ENCODE measurements around the gene UVRAG.

Gene UVRAG

DNA sequence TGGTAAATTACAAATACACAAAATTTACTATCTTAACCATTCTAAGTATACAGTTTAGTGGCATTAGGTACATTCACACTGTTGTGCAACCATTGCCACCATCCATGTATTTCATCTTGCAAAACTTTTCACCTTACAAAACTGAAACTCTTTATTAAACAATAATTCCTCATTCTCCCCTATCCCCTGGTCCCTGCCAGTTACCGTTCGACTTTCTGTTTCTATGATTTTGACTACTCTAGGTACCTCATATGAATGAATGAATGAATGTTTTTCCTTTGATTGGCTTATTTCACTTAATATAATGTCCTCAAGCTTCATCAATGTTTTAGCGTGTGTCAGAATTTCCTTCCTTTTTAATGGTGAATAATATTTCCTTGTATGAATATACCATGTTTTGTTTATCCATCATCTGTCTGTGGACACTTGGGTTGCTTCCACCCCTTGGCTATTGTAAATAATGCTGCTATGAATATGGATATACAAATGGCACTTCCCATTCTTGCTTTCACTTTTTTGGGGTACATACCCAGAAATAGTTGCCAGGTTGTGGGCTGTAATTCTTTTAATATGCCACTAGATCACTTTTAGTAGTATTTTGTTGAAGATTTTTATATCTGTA lies 93.0 kb downstream of the UVRAG start:
- Histone ChIP-seq H3K4me1 (ENCODE audit: control insufficient read depth, insufficient read depth, low read length) (no peaks in the 10 kb centered on the region), H3K9me3 (ENCODE audit: control insufficient read depth, insufficient read depth, low read depth, low read length) (no peaks in the 10 kb centered on the region), H3K36me3 (ENCODE audit: control insufficient read depth in 2 of 2, insufficient read depth in 1 of 2, low read length in 2 of 2) (peaks cover 0 to 3% of the 10 kb centered on the region in 2 experiments; a peak in 1 of 3 replicates), H3K27ac (ENCODE audit: extremely low read depth, low read depth, low read length) (no peak overlapping the region), H3K4me3 (ENCODE audit: low read depth, low read length) (no peak overlapping the region)
- CTCF ChIA-PET: no interaction called here
- TF ChIP-seq ZNF571 (tag by site-specific recombination; IDR thresholded peaks at IDR 0.05) (no peak), EGR2 (tag by site-specific recombination; IDR thresholded peaks at IDR 0.05; ENCODE audit: low read depth) (no peak), ZNF529 (tag by site-specific recombination; IDR thresholded peaks at IDR 0.05; ENCODE audit: insufficient replicate concordance) (no peak), ZNF558 (tag by site-specific recombination; IDR thresholded peaks at IDR 0.05) (no peak), ZNF112 (tag by site-specific recombination; IDR thresholded peaks at IDR 0.05) (no peak), ZNF19 (tag by site-specific recombination; IDR thresholded peaks at IDR 0.05; ENCODE audit: low read depth) (no peak), PRDM1 (tag by site-specific recombination; IDR thresholded peaks at IDR 0.05) (no peak)
- TF ChIP-seq, protein P1, sequence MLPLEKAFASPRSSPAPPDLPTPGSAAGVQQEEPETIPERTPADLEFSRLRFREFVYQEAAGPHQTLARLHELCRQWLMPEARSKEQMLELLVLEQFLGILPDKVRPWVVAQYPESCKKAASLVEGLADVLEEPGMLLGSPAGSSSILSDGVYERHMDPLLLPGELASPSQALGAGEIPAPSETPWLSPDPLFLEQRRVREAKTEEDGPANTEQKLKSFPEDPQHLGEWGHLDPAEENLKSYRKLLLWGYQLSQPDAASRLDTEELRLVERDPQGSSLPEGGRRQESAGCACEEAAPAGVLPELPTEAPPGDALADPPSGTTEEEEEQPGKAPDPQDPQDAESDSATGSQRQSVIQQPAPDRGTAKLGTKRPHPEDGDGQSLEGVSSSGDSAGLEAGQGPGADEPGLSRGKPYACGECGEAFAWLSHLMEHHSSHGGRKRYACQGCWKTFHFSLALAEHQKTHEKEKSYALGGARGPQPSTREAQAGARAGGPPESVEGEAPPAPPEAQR (tag by site-specific recombination; IDR thresholded peaks at IDR 0.05): no peak
- POLR2A ChIA-PET: no interaction called here

DNA sequence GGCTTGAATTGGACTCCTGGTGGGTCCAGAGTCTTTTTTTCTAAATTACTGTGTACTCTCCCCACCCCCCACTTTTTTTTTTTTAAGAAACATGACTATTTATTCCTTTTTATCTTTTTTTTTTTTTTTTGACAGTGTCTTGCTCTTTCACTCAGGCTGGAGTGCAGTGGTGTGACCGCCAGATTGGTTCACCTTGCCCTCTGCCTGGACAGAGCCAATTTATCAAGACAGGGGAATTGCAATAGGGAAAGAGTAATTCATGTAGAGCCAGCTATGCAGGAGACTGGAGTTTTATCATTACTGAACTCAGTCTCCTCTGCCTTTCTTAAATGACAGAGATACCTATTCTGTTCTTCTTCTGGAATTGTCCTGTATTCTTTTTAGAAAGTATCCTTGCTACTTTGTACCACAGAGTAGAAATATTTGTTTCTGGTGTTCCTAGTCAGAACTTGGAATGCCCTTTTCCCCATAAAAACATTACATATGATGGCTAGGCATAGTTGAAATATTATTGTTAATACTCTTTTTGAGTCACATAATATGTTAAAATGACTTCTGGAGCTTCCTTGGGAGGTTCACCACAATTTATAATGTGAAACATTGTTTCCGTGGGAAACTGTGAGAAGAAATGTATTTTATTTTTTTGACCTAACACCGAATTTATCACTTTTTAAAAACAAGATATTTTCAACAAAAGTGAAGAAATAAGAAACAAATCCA lies 95.6 kb downstream of the UVRAG start:
- Histone ChIP-seq H3K36me3 (ENCODE audit: control insufficient read depth in 2 of 2, insufficient read depth in 1 of 2, low read length in 2 of 2) (peaks cover 0 to 3% of the 10 kb centered on the region in 2 experiments; a peak in 1 of 3 replicates), H3K9me3 (ENCODE audit: control insufficient read depth, insufficient read depth, low read depth, low read length) (no peaks in the 10 kb centered on the region), H3K4me1 (ENCODE audit: control insufficient read depth, insufficient read depth, low read length) (no peaks in the 10 kb centered on the region), H3K4me3 (ENCODE audit: low read depth, low read length) (no peak overlapping the region), H3K27ac (ENCODE audit: extremely low read depth, low read depth, low read length) (no peak overlapping the region)
- no peak for TF ChIP-seq SP3 (tag by site-specific recombination; IDR thresholded peaks at IDR 0.05)
- TF ChIP-seq FEZF1 (tag by site-specific recombination; IDR thresholded peaks at IDR 0.05): no peak
- TF ChIP-seq ZNF202 (tag by site-specific recombination; IDR thresholded peaks at IDR 0.05; ENCODE audit: borderline replicate concordance): no peak
- TF ChIP-seq, protein P2, sequence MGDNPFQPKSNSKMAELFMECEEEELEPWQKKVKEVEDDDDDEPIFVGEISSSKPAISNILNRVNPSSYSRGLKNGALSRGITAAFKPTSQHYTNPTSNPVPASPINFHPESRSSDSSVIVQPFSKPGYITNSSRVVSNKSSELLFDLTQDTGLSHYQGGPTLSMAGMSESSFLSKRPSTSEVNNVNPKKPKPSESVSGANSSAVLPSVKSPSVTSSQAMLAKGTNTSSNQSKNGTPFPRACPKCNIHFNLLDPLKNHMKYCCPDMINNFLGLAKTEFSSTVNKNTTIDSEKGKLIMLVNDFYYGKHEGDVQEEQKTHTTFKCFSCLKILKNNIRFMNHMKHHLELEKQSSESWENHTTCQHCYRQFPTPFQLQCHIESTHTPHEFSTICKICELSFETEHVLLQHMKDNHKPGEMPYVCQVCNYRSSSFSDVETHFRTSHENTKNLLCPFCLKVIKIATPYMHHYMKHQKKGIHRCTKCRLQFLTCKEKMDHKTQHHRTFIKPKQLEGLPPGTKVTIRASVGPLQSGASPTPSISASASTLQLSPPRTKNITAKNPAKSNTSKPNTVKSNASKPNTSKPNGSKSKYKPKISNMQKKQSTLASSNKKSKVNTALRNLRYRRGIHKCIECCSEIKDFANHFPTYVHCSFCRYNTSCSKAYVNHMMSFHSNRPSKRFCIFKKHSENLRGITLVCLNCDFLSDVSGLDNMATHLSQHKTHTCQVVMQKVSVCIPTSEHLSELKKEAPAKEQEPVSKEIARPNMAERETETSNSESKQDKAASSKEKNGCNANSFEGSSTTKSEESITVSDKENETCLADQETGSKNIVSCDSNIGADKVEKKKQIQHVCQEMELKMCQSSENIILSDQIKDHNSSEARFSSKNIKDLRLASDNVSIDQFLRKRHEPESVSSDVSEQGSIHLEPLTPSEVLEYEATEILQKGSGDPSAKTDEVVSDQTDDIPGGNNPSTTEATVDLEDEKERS (tag by site-specific recombination; IDR thresholded peaks at IDR 0.05): no peak
- no peak for TF ChIP-seq SCRT2 (tag by site-specific recombination; IDR thresholded peaks at IDR 0.05)
- no peak for TF ChIP-seq ZNF561 (tag by site-specific recombination; IDR thresholded peaks at IDR 0.05; ENCODE audit: borderline replicate concordance)
- TF ChIP-seq, protein P3, sequence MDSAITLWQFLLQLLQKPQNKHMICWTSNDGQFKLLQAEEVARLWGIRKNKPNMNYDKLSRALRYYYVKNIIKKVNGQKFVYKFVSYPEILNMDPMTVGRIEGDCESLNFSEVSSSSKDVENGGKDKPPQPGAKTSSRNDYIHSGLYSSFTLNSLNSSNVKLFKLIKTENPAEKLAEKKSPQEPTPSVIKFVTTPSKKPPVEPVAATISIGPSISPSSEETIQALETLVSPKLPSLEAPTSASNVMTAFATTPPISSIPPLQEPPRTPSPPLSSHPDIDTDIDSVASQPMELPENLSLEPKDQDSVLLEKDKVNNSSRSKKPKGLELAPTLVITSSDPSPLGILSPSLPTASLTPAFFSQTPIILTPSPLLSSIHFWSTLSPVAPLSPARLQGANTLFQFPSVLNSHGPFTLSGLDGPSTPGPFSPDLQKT (IDR thresholded peaks at IDR 0.05; ENCODE audit: borderline replicate concordance, low read depth, low read length): no peak
- TF ChIP-seq, protein P4, sequence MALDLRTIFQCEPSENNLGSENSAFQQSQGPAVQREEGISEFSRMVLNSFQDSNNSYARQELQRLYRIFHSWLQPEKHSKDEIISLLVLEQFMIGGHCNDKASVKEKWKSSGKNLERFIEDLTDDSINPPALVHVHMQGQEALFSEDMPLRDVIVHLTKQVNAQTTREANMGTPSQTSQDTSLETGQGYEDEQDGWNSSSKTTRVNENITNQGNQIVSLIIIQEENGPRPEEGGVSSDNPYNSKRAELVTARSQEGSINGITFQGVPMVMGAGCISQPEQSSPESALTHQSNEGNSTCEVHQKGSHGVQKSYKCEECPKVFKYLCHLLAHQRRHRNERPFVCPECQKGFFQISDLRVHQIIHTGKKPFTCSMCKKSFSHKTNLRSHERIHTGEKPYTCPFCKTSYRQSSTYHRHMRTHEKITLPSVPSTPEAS (tag by site-specific recombination; IDR thresholded peaks at IDR 0.05): no peak
- CTCF ChIA-PET: interaction anchor here (1.1 to 2.0 kb wide), 2 partner anchors 13 to 242 kb away, joined by 3 to 8 read pairs; no protein-coding TSS in a partner anchor
- POLR2A ChIA-PET: interaction anchor here (0.7 kb wide), 1 partner anchor 211 kb away, joined by 6 read pairs; no protein-coding TSS in a partner anchor

Data from HEK293 (cell line).